GM19238 (cell line): ENCODE results near the gene CCM2L.

Experiments
- DNase-seq: peaks from one replicate; pipeline ENCODE4 v3.0.0; 2011; ENCODE audit warnings: low spot score; ENCODE audit not compliant: insufficient read length

Gene CCM2L

DNA sequence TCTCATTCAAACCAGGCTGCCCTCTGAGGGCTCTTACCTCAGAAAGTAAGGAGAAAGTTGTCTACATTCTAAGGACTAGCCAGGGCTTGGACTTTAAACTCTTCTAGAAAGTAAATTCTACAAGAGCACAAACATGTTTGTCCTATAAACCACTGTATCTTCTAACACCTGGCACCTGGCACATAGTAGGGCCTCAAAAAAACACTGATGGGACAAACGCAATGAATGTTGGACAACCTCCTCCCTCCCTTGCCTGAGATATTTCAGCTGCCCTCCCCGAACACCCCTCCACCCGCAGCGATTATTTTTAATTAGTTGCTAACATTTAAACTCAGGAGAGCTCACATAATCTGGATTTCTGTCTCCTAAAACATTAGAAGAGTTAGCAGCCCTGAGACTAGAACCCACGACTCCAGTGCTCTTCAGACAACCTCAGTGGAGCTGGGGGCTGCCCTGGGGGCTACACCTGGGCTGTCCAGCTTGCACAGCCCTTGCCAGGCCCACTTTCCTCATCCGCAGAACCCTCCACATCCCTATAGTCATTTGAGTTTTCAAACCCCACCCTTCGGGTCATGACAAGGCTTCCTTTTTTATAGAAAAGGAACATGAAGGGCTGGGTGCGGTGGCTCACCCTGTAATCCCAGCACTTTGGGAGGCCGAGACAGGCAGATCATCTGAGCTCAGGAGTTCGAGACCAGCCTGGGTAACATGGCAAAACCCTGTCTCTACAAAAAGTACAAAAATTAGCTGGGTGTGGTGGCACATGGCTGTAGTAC lies 46.7 kb downstream of the CCM2L start:
- DNase-seq: no peak

DNA sequence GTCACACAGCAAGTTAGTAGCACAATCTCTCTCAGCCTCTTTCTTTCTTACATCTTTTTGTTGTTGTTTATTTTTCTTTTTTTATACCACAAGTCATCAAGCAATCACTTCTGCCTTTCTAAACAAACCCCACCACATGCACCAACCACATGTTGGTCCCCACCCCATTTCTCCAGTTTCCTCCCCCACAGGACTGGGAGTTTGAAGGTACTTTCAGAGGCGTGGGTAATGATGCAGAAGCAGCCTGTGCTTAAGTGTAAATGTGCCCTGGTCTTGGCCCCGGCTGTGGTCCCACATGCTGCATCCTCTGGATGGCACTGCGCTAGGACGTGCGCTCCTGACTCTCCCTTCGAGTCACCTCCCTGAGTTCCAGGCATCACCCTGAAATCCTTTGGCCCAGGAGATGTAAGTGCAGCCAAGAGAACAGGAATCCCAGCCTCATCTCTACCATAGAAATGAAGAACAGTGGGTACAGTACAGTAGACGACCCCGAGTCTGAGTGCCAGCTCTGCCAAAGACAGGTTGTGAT lies 47.5 kb downstream of the CCM2L start:
- no peak for DNase-seq

DNA sequence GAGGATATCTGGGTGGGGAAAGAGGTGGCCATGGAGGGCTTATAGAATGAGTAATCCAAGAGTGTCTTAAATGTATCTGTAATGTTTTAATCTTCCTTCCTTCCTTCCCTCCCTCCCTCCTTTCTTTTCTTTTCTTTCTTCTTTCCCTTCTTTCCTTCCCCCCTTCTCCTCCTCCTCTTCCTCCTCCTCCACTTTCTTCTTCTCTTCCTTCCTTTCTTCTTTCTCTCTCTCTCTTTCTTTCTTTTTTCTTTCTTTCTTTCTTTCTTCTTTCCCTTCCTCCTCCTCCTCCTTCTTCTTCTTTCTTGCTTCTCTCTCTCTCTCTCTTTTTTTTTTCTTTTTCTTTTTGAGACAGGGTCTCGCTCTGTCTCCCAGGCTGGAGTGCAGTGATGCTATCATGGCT lies 49.0 kb downstream of the CCM2L start:
- no peak for DNase-seq

DNA sequence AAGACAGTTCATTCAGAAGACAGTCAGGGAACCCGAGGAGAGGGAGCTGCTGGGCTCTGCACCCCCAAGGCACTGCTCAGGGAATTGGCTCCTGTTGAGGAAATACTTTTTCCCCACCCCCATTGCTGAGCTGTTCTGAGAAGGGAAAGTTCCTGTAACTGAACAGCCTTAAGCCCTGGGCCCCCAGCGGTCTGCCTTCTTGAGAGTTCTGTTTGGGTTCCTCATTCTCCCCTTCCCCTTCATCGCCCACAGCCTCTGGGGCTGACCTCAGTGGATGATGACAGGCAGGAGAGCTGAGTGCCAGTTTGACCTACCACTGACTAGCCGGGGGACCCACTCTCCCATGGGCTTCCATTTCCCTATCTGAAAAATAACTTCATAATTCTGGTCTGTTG lies 52.5 kb downstream of the CCM2L start:
- DNase-seq: no peak

DNA sequence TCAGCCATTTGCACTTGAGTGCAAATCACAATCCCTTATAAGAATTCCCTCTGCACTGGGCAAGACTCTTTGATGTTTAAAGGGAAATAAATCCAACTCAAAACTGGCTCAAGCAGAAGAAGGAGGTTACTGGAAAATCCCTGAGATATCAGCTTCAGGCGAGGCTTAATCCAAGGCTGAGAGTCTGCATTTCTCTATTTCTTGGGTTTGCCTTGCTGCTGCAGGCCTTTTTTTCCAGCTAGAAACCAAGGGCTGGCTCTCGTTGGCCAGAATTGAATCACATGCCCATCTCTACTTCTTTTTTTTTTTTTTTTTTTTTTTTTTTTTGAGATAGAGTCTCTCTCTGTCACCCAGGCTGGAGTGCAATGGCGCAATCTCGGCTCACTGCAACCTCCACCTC lies 53.5 kb downstream of the CCM2L start:
- DNase-seq: no peak

DNA sequence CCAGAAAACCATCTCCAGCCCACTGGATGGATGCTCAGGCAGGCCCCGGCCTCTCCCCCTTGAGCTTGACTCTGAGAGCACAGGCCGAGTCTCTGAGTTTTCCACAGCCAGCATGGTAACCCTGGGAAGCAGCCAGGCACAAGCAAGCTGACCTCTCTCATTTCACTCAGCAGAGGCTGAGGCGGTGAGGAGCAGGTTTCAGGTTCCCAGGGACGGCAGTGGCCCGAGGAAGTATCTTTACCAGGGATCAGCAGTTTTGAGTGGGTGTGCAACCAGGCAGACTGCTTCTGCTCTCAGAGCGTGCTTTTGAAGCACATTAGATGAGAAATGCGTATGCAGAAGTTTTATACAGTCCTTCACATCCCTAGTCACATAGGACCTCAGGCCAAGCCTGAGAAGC lies 54.4 kb downstream of the CCM2L start:
- DNase-seq: no peak

DNA sequence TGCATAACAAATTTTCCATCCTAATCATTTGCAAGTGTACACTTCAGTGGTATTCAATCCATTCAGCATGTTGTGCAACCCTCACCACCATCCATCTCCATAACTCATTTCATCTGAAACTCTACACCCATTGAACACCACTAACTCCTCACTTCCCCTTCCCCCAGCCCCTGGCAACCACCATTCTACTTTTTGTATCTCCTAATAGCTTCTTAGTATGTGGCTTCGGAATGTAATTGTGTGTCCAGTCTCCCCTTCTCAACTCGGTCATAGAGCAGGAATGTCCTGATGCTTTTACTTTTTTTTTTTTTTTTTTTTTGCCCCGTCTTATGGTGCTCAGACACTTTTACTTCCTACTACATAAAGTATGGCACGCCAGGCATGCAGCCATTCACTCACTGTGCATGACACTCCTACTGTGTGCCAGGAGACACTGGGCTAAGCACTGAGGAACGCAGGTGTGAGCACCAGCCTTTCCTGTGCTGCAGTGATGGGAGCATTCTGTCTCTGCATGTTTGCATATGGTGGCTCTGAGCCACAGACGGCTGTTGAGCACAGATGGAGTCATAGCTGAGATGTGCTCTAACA lies 57.1 kb downstream of the CCM2L start:
- no peak for DNase-seq

DNA sequence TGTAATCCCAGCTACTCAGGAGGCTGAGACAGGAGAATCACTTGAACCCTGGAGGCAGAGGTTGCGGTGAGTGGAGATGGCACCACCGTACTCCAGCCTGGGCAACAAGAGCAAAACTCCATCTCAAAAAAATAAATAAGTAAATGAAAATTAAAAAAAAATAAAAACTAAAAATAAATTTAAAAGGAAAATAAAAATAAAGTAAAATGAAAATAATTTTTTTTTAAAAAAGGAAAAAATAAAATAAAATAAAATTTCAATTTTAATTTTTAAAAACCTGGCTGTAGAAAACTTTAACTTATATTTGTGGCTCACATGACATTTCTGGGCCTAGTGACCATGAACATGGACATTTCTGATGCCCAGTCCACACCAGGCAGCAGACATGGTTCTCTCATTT lies 57.9 kb downstream of the CCM2L start:
- no peak for DNase-seq

DNA sequence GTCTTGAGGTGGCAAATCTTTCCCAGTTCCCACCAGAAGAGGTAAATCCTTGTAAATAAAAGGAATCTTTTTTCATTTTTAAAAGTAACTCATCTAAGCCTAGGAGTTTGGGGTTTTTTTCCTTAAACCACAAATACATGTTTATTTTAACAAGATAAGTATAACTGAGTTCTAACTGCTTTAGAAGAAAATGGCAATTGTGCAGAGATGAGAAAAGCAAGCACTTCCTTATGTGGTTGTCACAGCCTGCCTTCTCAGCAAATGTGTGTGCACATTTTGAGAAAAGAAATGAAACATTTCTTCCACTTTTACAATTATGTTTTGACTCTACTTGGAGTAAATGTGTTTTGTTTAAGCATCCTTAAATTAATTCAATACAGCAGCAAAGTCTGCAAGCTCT lies 59.5 kb downstream of the CCM2L start:
- DNase-seq: no peak

DNA sequence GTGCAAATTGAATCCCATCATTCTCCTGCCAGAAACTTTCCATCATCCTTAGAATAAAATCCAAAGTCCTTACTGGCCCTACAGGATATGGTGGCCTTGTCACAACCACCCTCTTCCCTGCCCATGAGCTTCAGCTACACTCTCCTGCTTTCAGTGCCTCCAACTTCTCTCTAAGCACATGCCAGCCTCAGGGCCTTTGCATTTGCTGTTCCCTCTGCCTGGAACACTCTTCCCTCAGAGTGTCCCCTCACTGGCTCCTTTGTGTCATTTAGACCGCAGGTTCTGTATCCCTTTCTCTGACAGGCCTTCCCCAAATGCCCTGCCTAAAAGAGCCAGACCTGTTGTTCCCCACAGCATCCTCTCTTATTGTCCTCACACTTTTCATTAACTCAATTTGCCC lies 60.0 kb downstream of the CCM2L start:
- no peak for DNase-seq

DNA sequence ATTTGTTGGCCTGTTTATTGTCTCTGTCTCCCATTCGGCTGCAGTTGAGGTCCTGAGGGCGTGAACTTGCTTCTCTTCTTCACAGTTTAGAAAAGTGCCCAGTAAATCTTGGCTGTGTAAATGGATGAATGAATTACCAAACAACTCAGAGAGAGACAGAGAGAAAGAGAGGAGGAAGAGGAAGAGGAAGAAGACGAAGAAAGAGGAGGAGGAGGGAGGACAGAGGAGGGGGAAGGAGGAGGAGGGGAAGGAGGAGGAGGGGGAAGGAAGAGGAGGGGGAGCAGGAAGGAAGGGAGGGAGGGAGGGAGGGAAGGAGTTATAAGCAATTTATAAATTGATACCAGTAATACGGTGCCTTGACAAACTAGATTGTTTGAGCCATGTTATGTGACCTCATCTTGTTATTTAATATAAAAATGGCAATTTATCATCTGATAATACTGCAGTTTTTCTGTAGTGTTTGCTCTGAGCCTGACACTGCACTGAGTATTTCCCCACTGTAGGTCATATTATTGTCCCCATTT lies 60.5 kb downstream of the CCM2L start:
- DNase-seq: no peak

DNA sequence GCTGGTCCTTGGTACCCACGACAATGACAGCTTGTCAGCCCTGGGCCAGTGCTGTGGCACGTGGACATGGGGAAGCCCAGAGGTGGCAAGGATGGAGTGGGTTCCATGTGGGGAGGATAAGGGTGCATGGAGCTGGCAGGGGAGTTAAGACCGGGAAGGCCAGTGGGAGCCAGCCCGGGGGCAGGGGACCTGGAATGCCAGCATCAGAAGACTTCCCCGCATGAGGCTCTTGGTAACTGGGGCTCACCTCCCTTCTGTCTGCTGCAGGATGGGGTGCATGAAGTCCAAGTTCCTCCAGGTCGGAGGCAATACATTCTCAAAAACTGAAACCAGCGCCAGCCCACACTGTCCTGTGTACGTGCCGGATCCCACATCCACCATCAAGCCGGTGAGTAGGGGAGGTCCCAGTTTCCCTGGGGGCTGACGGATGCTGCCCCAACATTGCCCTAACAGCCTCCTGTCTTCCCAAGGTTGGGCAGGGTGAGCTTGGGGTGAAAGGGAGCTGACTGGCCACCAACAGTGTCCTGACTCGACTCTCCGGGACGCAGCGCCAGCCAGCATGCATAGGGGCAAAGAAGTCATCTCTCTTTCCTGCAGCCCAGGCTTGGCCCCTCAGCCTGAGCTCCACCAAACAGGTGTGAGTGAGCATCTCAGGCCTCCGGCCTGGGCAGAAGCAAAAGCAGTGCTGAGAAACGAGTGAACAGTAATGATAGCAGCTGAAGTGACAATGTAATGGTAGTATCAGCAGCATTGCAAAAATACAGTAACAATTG lies 61.3 kb downstream of the CCM2L start:
- DNase-seq: no peak

DNA sequence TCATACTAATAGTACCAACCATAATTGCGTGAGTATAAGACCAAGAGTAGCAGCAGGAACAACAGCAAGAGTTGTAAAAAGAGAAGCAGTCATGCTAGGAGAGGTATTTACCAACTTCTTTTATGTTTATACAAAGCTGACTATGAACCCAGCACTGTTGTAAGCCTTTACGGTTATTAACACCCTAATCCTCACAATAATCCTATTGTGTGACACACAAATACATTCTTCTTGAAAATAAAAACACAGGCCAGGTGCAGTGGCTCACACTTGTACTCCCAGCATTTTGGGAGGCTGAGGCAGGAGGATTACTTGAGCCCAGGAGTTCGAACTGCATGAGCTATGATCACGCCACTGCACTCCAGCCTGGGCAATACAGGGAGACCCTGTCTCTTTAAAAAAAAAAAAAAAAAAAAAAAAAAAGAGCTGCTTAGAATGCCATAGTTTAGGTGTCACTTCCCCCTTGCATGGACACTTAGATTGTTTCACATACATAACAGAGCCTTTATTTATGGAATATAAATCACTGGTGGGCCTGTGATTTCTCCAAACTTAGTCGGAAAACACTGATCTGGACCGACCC lies 62.0 kb downstream of the CCM2L start:
- DNase-seq: no peak

DNA sequence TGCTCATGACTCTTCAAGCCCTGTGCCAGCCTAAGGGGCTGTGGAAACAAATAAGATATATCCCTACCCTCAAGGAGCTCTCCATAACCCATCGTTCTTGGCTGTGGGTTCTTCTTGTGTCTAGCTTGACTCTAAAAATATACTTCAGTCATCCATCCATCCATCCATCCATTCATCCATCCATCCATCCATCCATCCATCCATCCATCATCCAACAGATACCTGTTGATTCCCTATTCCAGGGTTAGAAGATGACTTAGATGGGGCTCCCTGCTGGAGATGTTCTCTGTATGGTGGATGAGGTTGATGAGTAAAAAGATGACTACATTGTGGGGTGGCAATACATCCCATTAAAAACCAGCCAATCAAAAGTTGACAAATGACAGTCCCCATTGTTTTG lies 65.3 kb downstream of the CCM2L start:
- no peak for DNase-seq

DNA sequence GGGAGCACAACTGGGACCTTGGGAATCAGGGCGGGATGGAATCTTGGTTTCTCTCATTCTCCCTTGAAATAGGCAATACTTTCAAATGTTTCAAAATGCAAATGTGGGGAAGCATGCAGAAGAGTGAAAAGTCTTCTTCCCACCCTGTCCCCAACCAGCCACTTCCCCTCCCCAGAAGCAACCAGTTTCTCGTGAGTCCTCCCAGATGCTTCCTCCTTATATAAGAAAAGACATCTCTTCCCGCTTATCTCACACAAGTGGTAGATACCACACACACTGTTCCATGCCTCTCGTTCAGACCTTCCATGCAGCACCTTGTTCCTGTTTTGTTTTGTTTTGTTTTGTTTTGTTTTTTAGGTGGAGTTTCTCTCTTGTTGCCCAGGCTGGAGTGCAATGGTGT lies 67.0 kb downstream of the CCM2L start:
- no peak for DNase-seq

DNA sequence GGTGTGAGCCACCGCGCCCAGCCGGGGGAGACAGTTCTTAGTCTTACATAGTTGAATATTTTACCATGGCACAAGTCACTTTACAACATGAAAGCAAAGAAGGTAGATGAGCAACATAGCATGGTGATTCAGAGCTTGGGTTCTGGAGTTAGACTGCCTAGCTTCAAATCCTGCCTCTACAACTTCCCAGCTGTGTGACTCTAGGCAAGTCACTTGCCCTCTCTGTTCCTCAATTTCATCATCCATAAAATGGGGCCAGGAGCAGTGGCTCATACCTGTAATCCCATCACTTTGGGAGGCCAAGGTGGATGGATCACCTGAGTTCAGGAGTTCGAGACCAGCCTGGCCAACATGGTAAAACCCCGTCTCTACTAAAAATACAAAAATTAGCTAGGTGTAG lies 68.1 kb downstream of the CCM2L start:
- DNase-seq: no peak

DNA sequence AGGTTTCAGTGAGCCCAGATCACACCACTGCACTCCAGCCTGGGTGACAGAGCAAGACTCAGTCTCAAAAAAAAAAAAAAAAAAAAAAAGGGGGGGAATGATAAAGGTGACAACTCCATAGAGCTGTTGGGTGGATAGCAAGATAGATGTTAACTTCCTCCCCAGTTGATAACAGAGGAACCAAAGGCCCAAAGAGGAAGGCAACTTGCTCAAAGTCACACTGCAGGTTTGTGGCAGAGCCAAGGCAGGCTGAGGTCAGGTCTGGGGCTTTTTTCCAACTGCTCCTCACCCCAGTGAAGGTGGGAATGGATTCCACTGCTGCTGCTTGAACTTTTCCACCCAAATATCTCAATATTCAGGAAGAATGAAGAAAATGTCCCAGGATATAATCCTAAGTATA lies 68.6 kb downstream of the CCM2L start:
- DNase-seq: no peak

DNA sequence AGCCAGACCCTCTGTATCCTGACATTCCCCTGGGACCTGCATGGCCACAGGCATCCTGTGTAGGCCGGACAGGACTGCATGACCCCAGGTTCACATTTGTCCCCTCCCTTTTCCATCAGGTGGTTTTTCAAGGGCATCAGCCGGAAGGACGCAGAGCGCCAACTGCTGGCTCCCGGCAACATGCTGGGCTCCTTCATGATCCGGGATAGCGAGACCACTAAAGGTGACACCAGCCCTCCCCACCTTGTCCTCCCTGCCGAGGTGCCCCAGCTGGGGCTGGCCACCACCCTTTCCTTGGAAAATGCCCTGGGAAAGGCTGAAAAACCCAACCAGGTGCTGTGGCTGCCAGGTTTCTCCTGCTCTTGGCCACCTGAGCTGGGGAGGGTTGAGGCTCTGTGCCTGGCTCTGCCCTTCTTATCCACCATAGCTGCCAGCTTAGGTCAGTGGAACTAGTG lies 69.4 kb downstream of the CCM2L start:
- no peak for DNase-seq

DNA sequence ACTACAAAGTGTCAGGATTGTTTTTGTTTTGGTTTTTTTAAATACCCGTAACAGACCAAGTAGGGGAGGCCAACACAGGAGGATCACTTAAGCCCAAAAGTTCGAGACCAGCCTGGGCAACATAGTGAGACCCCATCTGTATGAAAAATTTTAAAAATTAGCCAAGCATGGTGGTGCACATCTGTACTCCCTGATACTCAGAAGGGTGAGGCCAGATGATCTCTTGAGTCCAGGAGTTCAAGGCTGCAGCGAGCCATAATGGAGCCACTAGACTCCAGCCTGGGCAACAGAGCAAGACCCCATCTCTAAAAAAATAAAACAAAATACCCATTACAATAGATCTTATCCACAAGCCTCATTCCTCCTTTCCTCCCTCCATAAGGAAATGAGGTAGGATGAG lies 70.5 kb downstream of the CCM2L start:
- no peak for DNase-seq
